ENCODE data around the gene SMARCA1. TPM values are rescaled to one million over a fixed set of nuclear protein-coding genes. Genes with fewer than 3 reads are reported as not detected.
"Not testable (repeated sequence)": the region's sequence is repeated elsewhere in the genome, so short reads cannot be mapped to it uniquely, and the experiment has no call there.

SMARCA1 gene
- total RNA-seq, 2 donors from 2014 or later: 17.6 to 25.4 TPM

GRCh38 chrX:129565046-129565650 lies 41.9 kb upstream of the SMARCA1 start:
- Histone ChIP-seq H3K27ac (no peak overlapping the region), H3K4me3 (no peak overlapping the region), H3K4me1 (no peaks in the 10 kb centered on the region), H3K27me3 (no peaks in the 10 kb centered on the region), H3K36me3 (replicated peaks in 1 of 2; ENCODE audit: insufficient read depth in 1 of 2, low read depth in 2 of 2) (peaks cover 3 to 4% of the 10 kb centered on the region in 2 donors), H3K9me3 (no peaks in the 10 kb centered on the region)
- 28 to 37% methylated on average over 2 to 3 of the region's 3 CpGs for WGBS, 2 donors
- DNase-seq: peak in 1 of 4 donors; percentile 16
- intact Hi-C loops (cut with DNase I): no loop called here
- TF ChIP-seq POLR2A (IDR thresholded peaks at IDR 0.05): no peak
- no peak for TF ChIP-seq CTCF (IDR thresholded peaks at IDR 0.05)
- ATAC-seq: no peak

GRCh38 chrX:129564345-129564744 lies 41.1 kb upstream of the SMARCA1 start:
- DNase-seq; ATAC-seq; H3K4me3 ChIP-seq; H3K9me3 ChIP-seq; H3K27me3 ChIP-seq; H3K27ac ChIP-seq; H3K4me1 ChIP-seq; H3K36me3 ChIP-seq (replicated peaks in 1 of 2; ENCODE audit: insufficient read depth in 1 of 2, low read depth in 2 of 2); intact Hi-C loops (cut with DNase I): not testable (repeated sequence)
- 89 to 100% methylated on average over 1 to 5 of the region's 5 CpGs for WGBS, 2 donors

- Histone ChIP-seq H3K9me3 (no peaks in the 10 kb centered on the region), H3K4me1 (no peaks in the 10 kb centered on the region), H3K27me3 (no peaks in the 10 kb centered on the region), H3K27ac (no peak overlapping the region), H3K4me3 (no peak overlapping the region), H3K36me3 (replicated peaks in 1 of 2; ENCODE audit: insufficient read depth in 1 of 2, low read depth in 2 of 2) (peaks cover 0 to 4% of the 10 kb centered on the region in 2 donors)
- TF ChIP-seq CTCF (IDR thresholded peaks at IDR 0.05): no peak
- no peak for TF ChIP-seq POLR2A (IDR thresholded peaks at IDR 0.05)
- WGBS, 2 donors: 90% methylated on average over 3 of the region's 3 CpGs
- no peak for DNase-seq
- intact Hi-C loops (cut with DNase I): no loop called here
- ATAC-seq: no peak
These were observed 38.2 kb upstream of the SMARCA1 start for GRCh38 chrX:129561453-129561852.

GRCh38 chrX:129559783-129560182 lies 36.5 kb upstream of the SMARCA1 start:
- Histone ChIP-seq H3K36me3 (replicated peaks in 1 of 2; ENCODE audit: insufficient read depth in 1 of 2, low read depth in 2 of 2) (peaks cover 0 to 4% of the 10 kb centered on the region in 2 donors), H3K9me3 (no peaks in the 10 kb centered on the region), H3K4me1 (no peaks in the 10 kb centered on the region), H3K27me3 (no peaks in the 10 kb centered on the region), H3K27ac (no peak overlapping the region), H3K4me3 (no peak overlapping the region)
- WGBS, 2 donors: 92 to 100% methylated on average over 1 of the region's 1 CpG
- ATAC-seq: no peak
- no peak for DNase-seq
- intact Hi-C loops (cut with DNase I): no loop called here
- TF ChIP-seq CTCF (IDR thresholded peaks at IDR 0.05) (no peak), POLR2A (IDR thresholded peaks at IDR 0.05) (no peak)

GRCh38 chrX:129557844-129558480 lies 34.7 kb upstream of the SMARCA1 start:
- H3K9me3 ChIP-seq: no peaks in the 10 kb centered on the region
- DNase-seq (no peak), ATAC-seq (no peak)
- H3K4me3 ChIP-seq: no peak overlapping the region
- 86 to 100% methylated on average over 1 of the region's 1 CpG for WGBS, 2 donors
- no peaks in the 10 kb centered on the region for H3K27me3 ChIP-seq
- intact Hi-C loops (cut with DNase I): no loop called here
- TF ChIP-seq CTCF (IDR thresholded peaks at IDR 0.05): no peak
- no peak for TF ChIP-seq POLR2A (IDR thresholded peaks at IDR 0.05)
- H3K4me1 ChIP-seq: no peaks in the 10 kb centered on the region
- peaks cover 0 to 4% of the 10 kb centered on the region in 2 donors for H3K36me3 ChIP-seq (replicated peaks in 1 of 2; ENCODE audit: insufficient read depth in 1 of 2, low read depth in 2 of 2)
- no peak overlapping the region for H3K27ac ChIP-seq
